WTC11 (cell line): ENCODE results near the gene MRPS14. TPM values are rescaled to one million over a fixed set of nuclear protein-coding genes. Genes with fewer than 3 reads are reported as not detected.
A peak's percentile ranks its signal among the peaks of the same experiment; 100 is the strongest.

Experiments
- ATAC-seq: fragments of 200-7000 bp; cut with Tn5 transposase; 2 replicates; pipeline ENCODE4 v1.10.0; 2021; ENCODE audit warnings: mild to moderate bottlenecking, moderate library complexity
- CTCF ChIA-PET: fragments of 300-600 bp; sonication (Branson Sonifier 250); formaldehyde crosslinking; loops from one replicate; lab custom pipeline; 2021; ENCODE audit warnings: antibody characterized with exemption; lab: Charles Lee
- POLR2A ChIA-PET: fragments of 350-600 bp; sonication (Branson Sonifier 250); formaldehyde crosslinking; loops from one replicate; lab custom pipeline; 2021; ENCODE audit warnings: antibody characterized with exemption; lab: Charles Lee
- DNase-seq: peaks from one replicate; pipeline ENCODE4 v3.0.0; 2021; ENCODE audit warnings: low spot score
- H3K27ac Mint-ChIP-seq: 2 replicates; pipeline ENCODE4 v1.8.0; 2021; ENCODE audit warnings: mixed read lengths
- H3K27me3 Mint-ChIP-seq: 2 replicates; pipeline ENCODE4 v1.8.0; 2021; ENCODE audit warnings: low read depth, mild to moderate bottlenecking, moderate library complexity, mixed read lengths
- H3K36me3 Mint-ChIP-seq: 2 replicates; pipeline ENCODE4 v1.8.0; 2021; ENCODE audit warnings: mixed read lengths
- H3K4me1 Mint-ChIP-seq: 2 replicates; pipeline ENCODE4 v1.8.0; 2022; ENCODE audit warnings: mixed read lengths
- H3K4me3 Mint-ChIP-seq: 2 replicates; pipeline ENCODE4 v1.8.0; 2021; ENCODE audit warnings: mild to moderate bottlenecking, moderate library complexity, mixed read lengths
- H3K9me3 Mint-ChIP-seq: 2 replicates; pipeline ENCODE4 v1.8.0; 2021; ENCODE audit warnings: mixed read lengths
- CBFB ChIP-seq: sonication (generic); formaldehyde crosslinking; IDR thresholded peaks from 2 replicates; pipeline ENCODE4 v1.8.1; 2022; ENCODE audit warnings: mild to moderate bottlenecking, low read depth, missing genetic modification reagents
- CREB1 ChIP-seq: sonication (generic); formaldehyde crosslinking; IDR thresholded peaks from 2 replicates; pipeline ENCODE4 v1.8.0; 2023; ENCODE audit warnings: mild to moderate bottlenecking, missing genetic modification reagents
- ESRRA ChIP-seq: sonication (generic); formaldehyde crosslinking; IDR thresholded peaks from 2 replicates; pipeline ENCODE4 v1.8.1; 2022; ENCODE audit warnings: mild to moderate bottlenecking, missing genetic modification reagents, borderline replicate concordance
- ETV6 ChIP-seq: sonication (generic); formaldehyde crosslinking; IDR thresholded peaks from 2 replicates; pipeline ENCODE4 v1.8.1; 2022; ENCODE audit warnings: mild to moderate bottlenecking, missing genetic modification reagents
- HMGA2 ChIP-seq: fragments of 250-450 bp; sonication (Bioruptor Pico); IDR thresholded peaks from 2 replicates; pipeline ENCODE4 v1.4.0; 2021; ENCODE audit warnings: mild to moderate bottlenecking, moderate library complexity
- NR3C1 ChIP-seq: sonication (generic); formaldehyde crosslinking; conservative IDR thresholded peaks from 2 replicates; pipeline ENCODE4 v1.8.1; 2023; ENCODE audit warnings: low read depth, mild to moderate bottlenecking, missing genetic modification reagents
- RELA ChIP-seq: sonication (generic); formaldehyde crosslinking; IDR thresholded peaks from 2 replicates; pipeline ENCODE4 v1.8.1; 2022; ENCODE audit warnings: missing genetic modification reagents, mild to moderate bottlenecking, borderline replicate concordance
- RORB ChIP-seq: fragments of 250-450 bp; sonication (Bioruptor Pico); IDR thresholded peaks from 2 replicates; pipeline ENCODE4 v1.9.0; 2021; ENCODE audit warnings: mild to moderate bottlenecking
- TEAD1 ChIP-seq: sonication (generic); formaldehyde crosslinking; IDR thresholded peaks from 2 replicates; pipeline ENCODE4 v1.8.0; 2022; ENCODE audit warnings: mild to moderate bottlenecking, missing genetic modification reagents
- ZNF423 ChIP-seq: fragments of 250-450 bp; sonication (Bioruptor Pico); IDR thresholded peaks from 2 replicates; pipeline ENCODE4 v2.1.2; 2022; ENCODE audit warnings: mild to moderate bottlenecking, moderate library complexity
- total RNA-seq: library from RNA; stranded (reverse); gene quantifications from 3 replicates; pipeline ENCODE4 v1.2.3, GENCODE V29; 2021
- TF ChIP-seq, protein P1 (sequence below): sonication (generic); formaldehyde crosslinking; IDR thresholded peaks from 2 replicates; pipeline ENCODE4 v1.8.1; 2023; ENCODE audit warnings: mild to moderate bottlenecking, missing genetic modification reagents, moderate library complexity
- TF ChIP-seq, protein P2 (sequence below): sonication (generic); formaldehyde crosslinking; IDR thresholded peaks from 2 replicates; pipeline ENCODE4 v1.8.1; 2023; ENCODE audit warnings: mild to moderate bottlenecking, missing genetic modification reagents, moderate library complexity
- TF ChIP-seq, protein P3 (sequence below): sonication (generic); formaldehyde crosslinking; IDR thresholded peaks from 2 replicates; pipeline ENCODE4 v1.8.0; 2022; ENCODE audit warnings: missing genetic modification reagents
- TF ChIP-seq, protein P4 (sequence below): sonication (generic); formaldehyde crosslinking; IDR thresholded peaks from 2 replicates; pipeline ENCODE4 v1.8.1; 2022; ENCODE audit warnings: mild to moderate bottlenecking, moderate library complexity, missing genetic modification reagents
- TF ChIP-seq, protein P5 (sequence below): sonication (generic); formaldehyde crosslinking; IDR thresholded peaks from 2 replicates; pipeline ENCODE4 v1.8.1; 2023; ENCODE audit warnings: mild to moderate bottlenecking, missing genetic modification reagents, borderline replicate concordance
- TF ChIP-seq, protein P6 (sequence below): sonication (generic); formaldehyde crosslinking; IDR thresholded peaks from 2 replicates; pipeline ENCODE4 v1.8.0; 2022; ENCODE audit warnings: mild to moderate bottlenecking, missing genetic modification reagents
- TF ChIP-seq, protein P7 (sequence below): sonication (generic); formaldehyde crosslinking; IDR thresholded peaks from 2 replicates; pipeline ENCODE4 v1.8.1; 2022; ENCODE audit warnings: mild to moderate bottlenecking, missing genetic modification reagents, moderate library complexity, borderline replicate concordance

Gene MRPS14
- total RNA-seq, 1 experiment from 2014 or later: 30.4 TPM

DNA sequence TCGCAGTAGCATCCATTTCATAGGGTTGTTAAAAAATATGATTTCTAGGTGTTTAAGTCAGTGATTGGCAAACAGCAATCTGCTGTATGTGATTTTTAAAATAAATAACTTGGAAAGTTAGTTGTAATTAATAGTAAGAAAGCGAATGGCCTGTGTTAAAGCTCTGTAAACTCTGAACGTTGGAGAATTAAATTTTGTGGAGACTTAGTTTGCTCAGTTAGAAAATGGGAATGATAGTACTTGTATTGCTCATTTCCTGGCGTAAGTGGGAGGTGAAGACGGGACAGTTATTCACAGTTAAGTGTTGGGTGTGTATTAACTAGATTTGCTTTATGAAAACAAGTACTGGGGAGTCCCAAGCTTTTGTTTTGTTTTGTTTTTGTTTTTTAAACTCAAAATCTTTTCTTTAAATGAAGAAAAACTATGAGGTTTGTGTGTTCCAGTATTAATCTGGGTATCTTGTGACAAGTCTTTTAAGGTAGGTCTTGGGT, 22.5 kb downstream of the MRPS14 start:
- ChIA-PET CTCF (interaction anchor here (1.0 to 3.2 kb wide), 7 partner anchors 29 to 738 kb away, joined by 3 to 11 read pairs (median 7); no protein-coding TSS in a partner anchor), POLR2A (interaction anchor here (0.5 to 3.8 kb wide), 4 partner anchors 11 to 241 kb away, joined by 3 to 27 read pairs (median 5); partner anchors contain the start of gene MRPS14)
- H3K36me3 Mint-ChIP-seq: peaks cover 13% of the 10 kb centered on the region
- no peaks in the 10 kb centered on the region for H3K9me3 Mint-ChIP-seq
- H3K27ac Mint-ChIP-seq: peak overlapping the region; percentile 88
- H3K4me1 Mint-ChIP-seq: peaks cover 32% of the 10 kb centered on the region
- TF ChIP-seq, protein P1, sequence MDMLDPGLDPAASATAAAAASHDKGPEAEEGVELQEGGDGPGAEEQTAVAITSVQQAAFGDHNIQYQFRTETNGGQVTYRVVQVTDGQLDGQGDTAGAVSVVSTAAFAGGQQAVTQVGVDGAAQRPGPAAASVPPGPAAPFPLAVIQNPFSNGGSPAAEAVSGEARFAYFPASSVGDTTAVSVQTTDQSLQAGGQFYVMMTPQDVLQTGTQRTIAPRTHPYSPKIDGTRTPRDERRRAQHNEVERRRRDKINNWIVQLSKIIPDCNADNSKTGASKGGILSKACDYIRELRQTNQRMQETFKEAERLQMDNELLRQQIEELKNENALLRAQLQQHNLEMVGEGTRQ (CRISPR knock-in tag): no peak
- TF ChIP-seq HMGA2 (CRISPR knock-in tag) (no peak), CREB1 (CRISPR knock-in tag) (no peak), NR3C1 (no peak), RELA (CRISPR knock-in tag) (no peak), CBFB (CRISPR knock-in tag) (no peak)
- TF ChIP-seq, protein P2, sequence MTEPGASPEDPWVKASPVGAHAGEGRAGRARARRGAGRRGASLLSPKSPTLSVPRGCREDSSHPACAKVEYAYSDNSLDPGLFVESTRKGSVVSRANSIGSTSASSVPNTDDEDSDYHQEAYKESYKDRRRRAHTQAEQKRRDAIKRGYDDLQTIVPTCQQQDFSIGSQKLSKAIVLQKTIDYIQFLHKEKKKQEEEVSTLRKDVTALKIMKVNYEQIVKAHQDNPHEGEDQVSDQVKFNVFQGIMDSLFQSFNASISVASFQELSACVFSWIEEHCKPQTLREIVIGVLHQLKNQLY: no peak
- TF ChIP-seq, protein P3, sequence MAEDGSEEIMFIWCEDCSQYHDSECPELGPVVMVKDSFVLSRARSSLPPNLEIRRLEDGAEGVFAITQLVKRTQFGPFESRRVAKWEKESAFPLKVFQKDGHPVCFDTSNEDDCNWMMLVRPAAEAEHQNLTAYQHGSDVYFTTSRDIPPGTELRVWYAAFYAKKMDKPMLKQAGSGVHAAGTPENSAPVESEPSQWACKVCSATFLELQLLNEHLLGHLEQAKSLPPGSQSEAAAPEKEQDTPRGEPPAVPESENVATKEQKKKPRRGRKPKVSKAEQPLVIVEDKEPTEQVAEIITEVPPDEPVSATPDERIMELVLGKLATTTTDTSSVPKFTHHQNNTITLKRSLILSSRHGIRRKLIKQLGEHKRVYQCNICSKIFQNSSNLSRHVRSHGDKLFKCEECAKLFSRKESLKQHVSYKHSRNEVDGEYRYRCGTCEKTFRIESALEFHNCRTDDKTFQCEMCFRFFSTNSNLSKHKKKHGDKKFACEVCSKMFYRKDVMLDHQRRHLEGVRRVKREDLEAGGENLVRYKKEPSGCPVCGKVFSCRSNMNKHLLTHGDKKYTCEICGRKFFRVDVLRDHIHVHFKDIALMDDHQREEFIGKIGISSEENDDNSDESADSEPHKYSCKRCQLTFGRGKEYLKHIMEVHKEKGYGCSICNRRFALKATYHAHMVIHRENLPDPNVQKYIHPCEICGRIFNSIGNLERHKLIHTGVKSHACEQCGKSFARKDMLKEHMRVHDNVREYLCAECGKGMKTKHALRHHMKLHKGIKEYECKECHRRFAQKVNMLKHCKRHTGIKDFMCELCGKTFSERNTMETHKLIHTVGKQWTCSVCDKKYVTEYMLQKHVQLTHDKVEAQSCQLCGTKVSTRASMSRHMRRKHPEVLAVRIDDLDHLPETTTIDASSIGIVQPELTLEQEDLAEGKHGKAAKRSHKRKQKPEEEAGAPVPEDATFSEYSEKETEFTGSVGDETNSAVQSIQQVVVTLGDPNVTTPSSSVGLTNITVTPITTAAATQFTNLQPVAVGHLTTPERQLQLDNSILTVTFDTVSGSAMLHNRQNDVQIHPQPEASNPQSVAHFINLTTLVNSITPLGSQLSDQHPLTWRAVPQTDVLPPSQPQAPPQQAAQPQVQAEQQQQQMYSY: no peak
- no peaks in the 10 kb centered on the region for H3K27me3 Mint-ChIP-seq
- no peak overlapping the region for H3K4me3 Mint-ChIP-seq
- no peak for ATAC-seq
- DNase-seq: no peak

DNA sequence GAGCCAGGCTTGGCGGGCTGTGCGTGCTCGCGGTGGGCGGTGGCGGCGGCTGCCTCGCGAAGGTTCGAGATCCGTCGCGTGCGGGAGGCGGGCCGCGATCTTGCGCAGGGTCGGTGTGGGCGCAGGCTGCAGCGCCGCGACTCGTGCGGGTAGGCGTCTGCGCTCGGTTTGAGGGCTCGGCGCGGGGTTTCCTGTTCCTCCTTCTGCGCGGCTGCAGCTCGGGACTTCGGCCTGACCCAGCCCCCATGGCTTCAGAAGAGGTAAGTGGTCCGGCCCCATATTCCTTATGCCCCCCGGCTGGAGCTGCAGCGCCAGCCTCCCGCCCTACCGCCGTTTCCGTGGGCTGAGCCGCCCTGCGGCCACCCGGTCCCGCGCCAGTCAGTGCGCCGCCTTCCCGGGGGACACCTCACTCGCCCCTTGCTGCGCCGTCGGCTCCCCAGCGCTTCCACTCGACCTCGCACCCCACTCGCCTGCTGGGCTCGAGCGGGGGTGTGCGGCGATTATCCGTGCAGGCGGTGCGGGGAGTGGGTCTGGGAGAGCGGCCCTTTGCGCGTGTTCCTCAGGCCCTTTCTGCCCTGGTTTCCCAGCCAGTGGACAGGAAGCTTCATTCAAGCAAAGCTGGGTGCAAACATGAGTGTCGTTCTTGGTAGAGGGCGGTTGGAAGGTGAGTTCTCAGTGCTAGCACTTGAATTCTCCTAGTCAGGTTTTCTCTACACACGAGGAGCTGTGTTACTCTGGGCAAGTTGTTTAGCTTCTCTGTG, 23.1 kb downstream of the MRPS14 start, which contains the start of gene CACYBP:
Gene CACYBP (plus strand): TSS at position 12 of the 761 bp plus-strand sequence. CDS start 234 bp downstream, at position 246.
- ChIA-PET POLR2A (interaction anchor here (0.5 to 3.8 kb wide), 11 partner anchors 12 to 978 kb away, joined by 3 to 27 read pairs (median 4); partner anchors contain the start of genes MRPS14 and RC3H1), CTCF (interaction anchor here (0.9 to 3.2 kb wide), 13 partner anchors 18 to 737 kb away, joined by 3 to 15 read pairs (median 7); partner anchors contain the start of gene MRPS14)
- no peak for DNase-seq
- Mint-ChIP-seq H3K4me3 (no peak within 1 kb of the TSS), H3K4me1 (peaks cover 32% of the 10 kb centered on the region), H3K27me3 (no peaks in the 10 kb centered on the region), H3K36me3 (peaks cover 6% of the 10 kb centered on the region), H3K27ac (peak within 1 kb of the TSS; percentile 88), H3K9me3 (no peaks in the 10 kb centered on the region)
- ATAC-seq: no peak
- TF ChIP-seq, protein P4, sequence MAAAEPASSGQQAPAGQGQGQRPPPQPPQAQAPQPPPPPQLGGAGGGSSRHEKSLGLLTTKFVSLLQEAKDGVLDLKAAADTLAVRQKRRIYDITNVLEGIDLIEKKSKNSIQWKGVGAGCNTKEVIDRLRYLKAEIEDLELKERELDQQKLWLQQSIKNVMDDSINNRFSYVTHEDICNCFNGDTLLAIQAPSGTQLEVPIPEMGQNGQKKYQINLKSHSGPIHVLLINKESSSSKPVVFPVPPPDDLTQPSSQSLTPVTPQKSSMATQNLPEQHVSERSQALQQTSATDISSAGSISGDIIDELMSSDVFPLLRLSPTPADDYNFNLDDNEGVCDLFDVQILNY: peak; percentile 87
- TF ChIP-seq TEAD1 (CRISPR knock-in tag) (peak; percentile 57; the same call in 1 of the 2 replicates), ETV6 (peak; percentile 72; the same call in 1 of the 2 replicates), ESRRA (peak; percentile 47; the same call in 1 of the 2 replicates), RORB (no peak), ZNF423 (CRISPR knock-in tag) (no peak)
- TF ChIP-seq, protein P5, sequence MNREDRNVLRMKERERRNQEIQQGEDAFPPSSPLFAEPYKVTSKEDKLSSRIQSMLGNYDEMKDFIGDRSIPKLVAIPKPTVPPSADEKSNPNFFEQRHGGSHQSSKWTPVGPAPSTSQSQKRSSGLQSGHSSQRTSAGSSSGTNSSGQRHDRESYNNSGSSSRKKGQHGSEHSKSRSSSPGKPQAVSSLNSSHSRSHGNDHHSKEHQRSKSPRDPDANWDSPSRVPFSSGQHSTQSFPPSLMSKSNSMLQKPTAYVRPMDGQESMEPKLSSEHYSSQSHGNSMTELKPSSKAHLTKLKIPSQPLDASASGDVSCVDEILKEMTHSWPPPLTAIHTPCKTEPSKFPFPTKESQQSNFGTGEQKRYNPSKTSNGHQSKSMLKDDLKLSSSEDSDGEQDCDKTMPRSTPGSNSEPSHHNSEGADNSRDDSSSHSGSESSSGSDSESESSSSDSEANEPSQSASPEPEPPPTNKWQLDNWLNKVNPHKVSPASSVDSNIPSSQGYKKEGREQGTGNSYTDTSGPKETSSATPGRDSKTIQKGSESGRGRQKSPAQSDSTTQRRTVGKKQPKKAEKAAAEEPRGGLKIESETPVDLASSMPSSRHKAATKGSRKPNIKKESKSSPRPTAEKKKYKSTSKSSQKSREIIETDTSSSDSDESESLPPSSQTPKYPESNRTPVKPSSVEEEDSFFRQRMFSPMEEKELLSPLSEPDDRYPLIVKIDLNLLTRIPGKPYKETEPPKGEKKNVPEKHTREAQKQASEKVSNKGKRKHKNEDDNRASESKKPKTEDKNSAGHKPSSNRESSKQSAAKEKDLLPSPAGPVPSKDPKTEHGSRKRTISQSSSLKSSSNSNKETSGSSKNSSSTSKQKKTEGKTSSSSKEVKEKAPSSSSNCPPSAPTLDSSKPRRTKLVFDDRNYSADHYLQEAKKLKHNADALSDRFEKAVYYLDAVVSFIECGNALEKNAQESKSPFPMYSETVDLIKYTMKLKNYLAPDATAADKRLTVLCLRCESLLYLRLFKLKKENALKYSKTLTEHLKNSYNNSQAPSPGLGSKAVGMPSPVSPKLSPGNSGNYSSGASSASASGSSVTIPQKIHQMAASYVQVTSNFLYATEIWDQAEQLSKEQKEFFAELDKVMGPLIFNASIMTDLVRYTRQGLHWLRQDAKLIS (CRISPR knock-in tag): no peak
- TF ChIP-seq, protein P6, sequence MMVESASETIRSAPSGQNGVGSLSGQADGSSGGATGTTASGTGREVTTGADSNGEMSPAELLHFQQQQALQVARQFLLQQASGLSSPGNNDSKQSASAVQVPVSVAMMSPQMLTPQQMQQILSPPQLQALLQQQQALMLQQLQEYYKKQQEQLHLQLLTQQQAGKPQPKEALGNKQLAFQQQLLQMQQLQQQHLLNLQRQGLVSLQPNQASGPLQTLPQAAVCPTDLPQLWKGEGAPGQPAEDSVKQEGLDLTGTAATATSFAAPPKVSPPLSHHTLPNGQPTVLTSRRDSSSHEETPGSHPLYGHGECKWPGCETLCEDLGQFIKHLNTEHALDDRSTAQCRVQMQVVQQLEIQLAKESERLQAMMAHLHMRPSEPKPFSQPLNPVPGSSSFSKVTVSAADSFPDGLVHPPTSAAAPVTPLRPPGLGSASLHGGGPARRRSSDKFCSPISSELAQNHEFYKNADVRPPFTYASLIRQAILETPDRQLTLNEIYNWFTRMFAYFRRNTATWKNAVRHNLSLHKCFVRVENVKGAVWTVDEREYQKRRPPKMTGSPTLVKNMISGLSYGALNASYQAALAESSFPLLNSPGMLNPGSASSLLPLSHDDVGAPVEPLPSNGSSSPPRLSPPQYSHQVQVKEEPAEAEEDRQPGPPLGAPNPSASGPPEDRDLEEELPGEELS: peak; percentile 93
- TF ChIP-seq, protein P7, sequence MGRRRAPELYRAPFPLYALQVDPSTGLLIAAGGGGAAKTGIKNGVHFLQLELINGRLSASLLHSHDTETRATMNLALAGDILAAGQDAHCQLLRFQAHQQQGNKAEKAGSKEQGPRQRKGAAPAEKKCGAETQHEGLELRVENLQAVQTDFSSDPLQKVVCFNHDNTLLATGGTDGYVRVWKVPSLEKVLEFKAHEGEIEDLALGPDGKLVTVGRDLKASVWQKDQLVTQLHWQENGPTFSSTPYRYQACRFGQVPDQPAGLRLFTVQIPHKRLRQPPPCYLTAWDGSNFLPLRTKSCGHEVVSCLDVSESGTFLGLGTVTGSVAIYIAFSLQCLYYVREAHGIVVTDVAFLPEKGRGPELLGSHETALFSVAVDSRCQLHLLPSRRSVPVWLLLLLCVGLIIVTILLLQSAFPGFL: peak; percentile 39; the same call in 1 of the 2 replicates
